Endothelial cell of umbilical vein (primary cell): ENCODE data around the gene BAG2. TPM values are rescaled to one million over a fixed set of nuclear protein-coding genes. Genes with fewer than 3 reads are reported as not detected.

ENCODE experiments used
- BruUV-seq: library from RNA; stranded (reverse); fragments of 400-500 nt; replicated peaks from 2 replicates; lab custom pipeline; 2021; lab: Mats Ljungman, UMichigan
- CTCF ChIA-PET: fragments of 300-600, 350-600 bp; sonication (Branson Sonifier 250); formaldehyde crosslinking; loops from one replicate; lab custom pipeline; 2021; ENCODE audit warnings: antibody characterized with exemption, inconsistent platforms; lab: Charles Lee
- POLR2A ChIA-PET: fragments of 300-600, 350-600 bp; sonication (Branson Sonifier 250); formaldehyde crosslinking; loops from one replicate; lab custom pipeline; 2021; ENCODE audit warnings: antibody characterized with exemption, inconsistent platforms; lab: Charles Lee
- DNase-seq: peaks from one replicate; pipeline ENCODE4 v3.0.0-alpha.2; 2011; ENCODE audit warnings: low read depth, low spot score
- FAIRE-seq: peaks from 2 replicates; lab custom pipeline; 2011; peaks lifted over from hg19 to GRCh38; lab: Jason Lieb, UNC
- H2AFZ ChIP-seq: 2 replicates; pipeline ENCODE4 v1.6.0; 2012; ENCODE audit warnings: low read depth, low read length, control low read depth, inconsistent platforms
- H3K27ac ChIP-seq: 2 replicates; pipeline ENCODE4 v1.5.1; 2011; ENCODE audit warnings: low read depth, mild to moderate bottlenecking, control low read depth, low read length, moderate library complexity; ENCODE audit not compliant: insufficient read depth
- H3K27me3 ChIP-seq, 2 experiments: 2 replicates each; pipeline versions ENCODE4 v1.6.0 to v1.6.1; 2011; ENCODE audit warnings: low read length in 2 of 2, mixed read lengths in 1 of 2; ENCODE audit not compliant: control insufficient read depth in 2 of 2, insufficient read depth in 2 of 2
- H3K36me3 ChIP-seq, 2 experiments: 2 replicates in 1 of 2; 3 replicates in 1 of 2; pipeline ENCODE4 v1.5.1; 2011; ENCODE audit warnings: low read length in 2 of 2, mild to moderate bottlenecking in 1 of 2, moderate library complexity in 1 of 2; ENCODE audit not compliant: control insufficient read depth in 2 of 2, insufficient read depth in 2 of 2; ENCODE audit errors: extremely low read depth in 1 of 2
- H3K4me1 ChIP-seq: 3 replicates; pipeline ENCODE4 v1.5.1; 2011; ENCODE audit warnings: mild to moderate bottlenecking, low read length; ENCODE audit not compliant: control insufficient read depth, insufficient read depth; ENCODE audit errors: extremely low read depth
- H3K4me2 ChIP-seq: 2 replicates; pipeline ENCODE4 v1.6.1; 2011; ENCODE audit warnings: low read length, control low read depth, mixed read lengths; ENCODE audit not compliant: insufficient read depth
- H3K4me3 ChIP-seq, 3 experiments: fragments of 200-600 bp in 1 of 3; sonication (generic), shearing (Covaris generic) in 1 of 3; replicated peaks in 1 of 3; 2 replicates each; pipeline ENCODE4 v1.5.1; 2011 to 2016; ENCODE audit warnings: control low read depth in 3 of 3, low read length in 3 of 3, mild to moderate bottlenecking in 2 of 3, inconsistent platforms in 1 of 3, low read depth in 1 of 3, moderate library complexity in 1 of 3; ENCODE audit not compliant: insufficient read depth in 1 of 3
- H3K79me2 ChIP-seq: 2 replicates; pipeline ENCODE4 v1.6.0; 2012; ENCODE audit warnings: low read length, inconsistent platforms; ENCODE audit not compliant: control insufficient read depth, insufficient read depth
- H3K9ac ChIP-seq: replicated peaks from 2 replicates; pipeline ENCODE3; 2011; ENCODE audit warnings: low read length, control low read depth; ENCODE audit not compliant: insufficient read depth; ENCODE audit errors: extremely low read depth
- H3K9me1 ChIP-seq: replicated peaks from 3 replicates; pipeline ENCODE4 v1.6.0; 2011; ENCODE audit warnings: mild to moderate bottlenecking, low read length; ENCODE audit not compliant: control insufficient read depth, insufficient read depth; ENCODE audit errors: extremely low read depth
- H3K9me3 ChIP-seq: replicated peaks from 2 replicates; pipeline ENCODE4 v1.5.1; 2012; ENCODE audit warnings: low read length, inconsistent platforms; ENCODE audit not compliant: control insufficient read depth, insufficient read depth
- H4K20me1 ChIP-seq: replicated peaks from 2 replicates; pipeline ENCODE3; 2011; ENCODE audit warnings: mild to moderate bottlenecking, low read length; ENCODE audit not compliant: control insufficient read depth, insufficient read depth; ENCODE audit errors: extremely low read depth
- EZH2 ChIP-seq: IDR thresholded peaks from 2 replicates; pipeline ENCODE4 v1.6.1; 2012; ENCODE audit warnings: borderline replicate concordance, low read depth, mild to moderate bottlenecking, moderate library complexity, low read length, inconsistent platforms; ENCODE audit not compliant: severe bottlenecking
- FOS ChIP-seq: IDR thresholded peaks from 2 replicates; pipeline ENCODE4 v1.6.1; 2011; ENCODE audit warnings: mild to moderate bottlenecking, low read length, moderate library complexity, borderline replicate concordance; ENCODE audit not compliant: insufficient read depth
- GATA2 ChIP-seq: IDR thresholded peaks from 2 replicates; pipeline ENCODE4 v1.7.0; 2011; ENCODE audit warnings: low read depth, mild to moderate bottlenecking, moderate library complexity, mixed read lengths, low read length; ENCODE audit not compliant: insufficient read length, insufficient read depth
- JUN ChIP-seq: IDR thresholded peaks from 2 replicates; pipeline ENCODE4 v1.6.1; 2011; ENCODE audit warnings: borderline replicate concordance, low read depth; ENCODE audit not compliant: insufficient read length, insufficient read depth
- MYC ChIP-seq: IDR thresholded peaks from one replicate; pipeline ENCODE4 v1.6.1; 2011; ENCODE audit warnings: mild to moderate bottlenecking, low read depth, low read length
- POLR2A ChIP-seq: IDR thresholded peaks from 2 replicates; pipeline ENCODE4 v1.6.1; 2012; ENCODE audit warnings: low read depth, mild to moderate bottlenecking, control low read depth, low read length
- POLR2AphosphoS5 ChIP-seq: IDR thresholded peaks from 2 replicates; pipeline ENCODE4 v1.6.1; 2012; ENCODE audit warnings: low read depth, mild to moderate bottlenecking, control low read depth, low read length, moderate library complexity; ENCODE audit not compliant: insufficient read depth
- dilution Hi-C: fragments of 300-500 bp; cut with MboI; formaldehyde crosslinking; loops from one replicate; pipeline ENCODE4 v1.15.0; 2019; ENCODE audit warnings: low sequenced_read_pairs; ENCODE audit not compliant: extremely low pct_ligation_motif_present
- intact Hi-C: fragments of 100-400 bp; cut with micrococcal nuclease; formaldehyde crosslinking; loops from one replicate; pipeline ENCODE4 v1.10.0; 2022
- polyA plus RNA-seq, 4 experiments: library from polyadenylated mRNA; depleted of rRNA in 3 of 4; stranded (reverse) in 3 of 4; unstranded in 1 of 4; fragments of >200 nt; gene quantifications; 2 replicates each; pipeline versions ENCODE4 v1.2.1 to v1.2.3, GENCODE V29; 2011 to 2012; ENCODE audit warnings: missing spikeins in 1 of 4
- total RNA-seq: library from RNA; stranded (reverse); gene quantifications from 2 replicates; pipeline ENCODE4 v1.2.3, GENCODE V29; 2021
- TF ChIP-seq, protein P1 (sequence below), 2 donors: IDR thresholded peaks; 1 replicate in 1 of 2; 2 replicates in 1 of 2; pipeline ENCODE4 v1.5.1; 2011; ENCODE audit warnings: low read length in 2 of 2, mild to moderate bottlenecking in 2 of 2, moderate library complexity in 2 of 2, control low read depth in 1 of 2, inconsistent platforms in 1 of 2, low read depth in 1 of 2; ENCODE audit not compliant: insufficient read depth in 1 of 2; ENCODE audit errors: extremely low read depth in 1 of 2
- TF ChIP-seq, protein P2 (sequence below): IDR thresholded peaks from 2 replicates; pipeline ENCODE4 v1.6.1; 2011; ENCODE audit not compliant: insufficient read depth, insufficient read length

Gene BAG2
- total and polyA plus RNA-seq, 2 donors (not counting 3 experiments of a cell fraction or from before 2014, with no cell fraction given), result 1.1 to 3.9 TPM

DNA sequence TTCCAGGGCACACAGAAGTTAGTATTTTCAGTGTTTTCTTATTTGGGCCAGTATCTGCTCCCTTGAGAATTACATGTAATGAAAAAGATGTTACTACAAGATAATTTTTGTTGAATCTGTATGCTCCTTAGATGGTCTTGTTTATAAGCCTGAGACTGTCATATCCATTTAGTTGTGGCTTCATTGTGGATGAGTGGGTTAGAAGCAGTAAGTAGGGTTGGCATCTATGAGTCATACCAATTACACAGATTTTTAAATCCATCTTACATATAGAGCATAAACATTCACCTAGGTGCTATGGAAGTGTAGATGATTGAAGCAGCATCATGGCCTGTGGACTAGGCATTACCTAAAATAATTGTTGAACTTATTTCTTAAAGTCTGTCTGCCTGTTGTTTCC, 13.5 kb upstream of the BAG2 start:
- Histone ChIP-seq H3K4me1 (no peaks in the 10 kb centered on the region), H3K27me3 (no peaks in the 10 kb centered on the region), H3K27ac (no peak overlapping the region), H3K4me2 (no peak overlapping the region), H3K9me3 (no peaks in the 10 kb centered on the region), H3K36me3 (peaks cover 2 to 4% of the 10 kb centered on the region in 2 experiments), H3K79me2 (no peaks in the 10 kb centered on the region), H3K9me1 (no peaks in the 10 kb centered on the region), H3K9ac (no peak overlapping the region), H3K4me3 (no peak overlapping the region), H2AFZ (no peak overlapping the region), H4K20me1 (no peaks in the 10 kb centered on the region)
- dilution Hi-C loops, result no loop called here
- ChIA-PET POLR2A (no interaction called here), CTCF (no interaction called here)
- intact Hi-C loops, result no loop called here
- DNase-seq, result no peak
- TF ChIP-seq EZH2 (no peak), JUN (no peak), POLR2A (no peak), FOS (no peak), POLR2AphosphoS5 (no peak), GATA2 (no peak), MYC (no peak)
- TF ChIP-seq, protein P1, sequence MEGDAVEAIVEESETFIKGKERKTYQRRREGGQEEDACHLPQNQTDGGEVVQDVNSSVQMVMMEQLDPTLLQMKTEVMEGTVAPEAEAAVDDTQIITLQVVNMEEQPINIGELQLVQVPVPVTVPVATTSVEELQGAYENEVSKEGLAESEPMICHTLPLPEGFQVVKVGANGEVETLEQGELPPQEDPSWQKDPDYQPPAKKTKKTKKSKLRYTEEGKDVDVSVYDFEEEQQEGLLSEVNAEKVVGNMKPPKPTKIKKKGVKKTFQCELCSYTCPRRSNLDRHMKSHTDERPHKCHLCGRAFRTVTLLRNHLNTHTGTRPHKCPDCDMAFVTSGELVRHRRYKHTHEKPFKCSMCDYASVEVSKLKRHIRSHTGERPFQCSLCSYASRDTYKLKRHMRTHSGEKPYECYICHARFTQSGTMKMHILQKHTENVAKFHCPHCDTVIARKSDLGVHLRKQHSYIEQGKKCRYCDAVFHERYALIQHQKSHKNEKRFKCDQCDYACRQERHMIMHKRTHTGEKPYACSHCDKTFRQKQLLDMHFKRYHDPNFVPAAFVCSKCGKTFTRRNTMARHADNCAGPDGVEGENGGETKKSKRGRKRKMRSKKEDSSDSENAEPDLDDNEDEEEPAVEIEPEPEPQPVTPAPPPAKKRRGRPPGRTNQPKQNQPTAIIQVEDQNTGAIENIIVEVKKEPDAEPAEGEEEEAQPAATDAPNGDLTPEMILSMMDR (IDR thresholded peaks at IDR 0.05; ENCODE audit: extremely low read depth in 1 of 2, insufficient read depth in 1 of 2, low read depth in 1 of 2, low read length in 2 of 2), result no peak
- TF ChIP-seq, protein P2, sequence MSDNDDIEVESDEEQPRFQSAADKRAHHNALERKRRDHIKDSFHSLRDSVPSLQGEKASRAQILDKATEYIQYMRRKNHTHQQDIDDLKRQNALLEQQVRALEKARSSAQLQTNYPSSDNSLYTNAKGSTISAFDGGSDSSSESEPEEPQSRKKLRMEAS, result no peak
- BruUV-seq, result no TSS peak
- FAIRE-seq, result no peak
